Adrenal gland (tissue), 12 donors: ENCODE results near the gene MALRD1. TPM values are rescaled to one million over a fixed set of nuclear protein-coding genes. Genes with fewer than 3 reads are reported as not detected.

ENCODE experiments used
- DNase-seq, 7 donors: peaks; one replicate each; pipeline ENCODE4 v3.0.0-alpha.2; 2019 to 2020
- H3K27ac ChIP-seq, 5 donors: fragments of 200-600 bp; sonication (generic) in 4 of 5; 1 replicate in 3 of 5; 2 replicates in 2 of 5; pipeline versions ENCODE4 v1.5.1 to v1.8.0; 2016 to 2020; ENCODE audit warnings: mild to moderate bottlenecking in 1 of 5
- H3K27me3 ChIP-seq: fragments of 200-600 bp; 2 replicates; pipeline ENCODE4 v1.8.0; 2021
- H3K36me3 ChIP-seq, 2 donors: fragments of 200-600 bp; replicated peaks in 1 of 2; 1 replicate in 1 of 2; 2 replicates in 1 of 2; pipeline versions ENCODE4 v1.5.1 to v1.8.0; 2018 to 2022
- H3K4me1 ChIP-seq, 2 donors: fragments of 200-600 bp; replicated peaks in 1 of 2; 1 replicate in 1 of 2; 2 replicates in 1 of 2; pipeline versions ENCODE4 v1.5.1 to v1.8.0; 2018 to 2021
- H3K4me3 ChIP-seq, 4 donors: fragments of 200-600 bp; sonication (generic) in 3 of 4; one replicate each; pipeline ENCODE4 v1.5.1; 2016 to 2018
- H3K9me3 ChIP-seq, 3 donors: fragments of 200-600 bp; sonication (generic) in 1 of 3; replicated peaks in 1 of 3; 1 replicate in 2 of 3; 2 replicates in 1 of 3; pipeline versions ENCODE4 v1.5.1 to v1.8.0; 2016 to 2021
- POLR2A ChIP-seq, 2 donors: fragments of 450-650 bp; IDR thresholded peaks; one replicate each; pipeline ENCODE4 v1.6.1; 2017; ENCODE audit warnings: antibody characterized with exemption in 2 of 2, mild to moderate bottlenecking in 2 of 2, moderate library complexity in 1 of 2
- WGBS, 4 donors: extraction: QIAGEN DNeasy Blood & Tissue Kit in 2 of 4; methylation state at CpG; one replicate each; pipeline versions ENCODE4 v1.1.5 to v1.1.7; 2013 to 2017; 5-methylcytosine and 5-hydroxymethylcytosine counted together
- intact Hi-C, 2 donors: fragments of 100-400 bp; cut with DNase I; formaldehyde crosslinking; loops; one replicate each; pipeline versions ENCODE4 v1.14.1 to v1.15.0; 2022 to 2023
- polyA plus RNA-seq, 3 donors: library from polyadenylated mRNA; stranded (reverse); fragments of 200-250 nt in 2 of 3; fragments of 350-450 nt in 1 of 3; fragmentation: Illumina TruSeq in 1 of 3; extraction: RNeasy Lipid Tissue Mini Kit (QIAGEN cat#74804) in 1 of 3; gene quantifications; one replicate each; pipeline ENCODE4 v1.2.3, GENCODE V29; 2013 to 2014
- total RNA-seq, 9 donors: library from RNA; depleted of rRNA in 4 of 9; stranded (reverse); fragments of >200 nt in 4 of 9; fragments of 120-200 nt in 1 of 9; fragmentation: NEBNext Ultra II Directional in 1 of 9; extraction: Animal tissue kit (Norgen Biotek cat#: 25700) in 1 of 9; gene quantifications; one replicate each; pipeline versions ENCODE4 v1.1.0 to v1.2.4, GENCODE V29; 2013 to 2023
- TF ChIP-seq, protein P1 (sequence below), 6 experiments: fragments of 450-650 bp in 4 of 6; fragments of 200-600 bp in 2 of 6; sonication (generic) in 1 of 6; IDR thresholded peaks; 1 replicate in 5 of 6; 2 replicates in 1 of 6; pipeline versions ENCODE4 v1.5.1 to v1.8.0; 2016 to 2021; ENCODE audit warnings: antibody characterized with exemption in 6 of 6, mild to moderate bottlenecking in 2 of 6, moderate library complexity in 1 of 6
- donor health status: healthy with polysubstance abuse.
- donor health status: Bipolar disorder and iron deficiency.
- donor health status: DM: yes; HTN: yes; CAD: no.
- donor health status: DM: no; HTN: no; CAD: no.
- donor health status: DM: no; HTN: no; CAD: no.
- donor health status: DM: yes; HTN: yes; CAD: no.

Gene MALRD1
- total and polyA plus RNA-seq, 12 donors = 0.48 to 6.2 (median 1.9) TPM

DNA sequence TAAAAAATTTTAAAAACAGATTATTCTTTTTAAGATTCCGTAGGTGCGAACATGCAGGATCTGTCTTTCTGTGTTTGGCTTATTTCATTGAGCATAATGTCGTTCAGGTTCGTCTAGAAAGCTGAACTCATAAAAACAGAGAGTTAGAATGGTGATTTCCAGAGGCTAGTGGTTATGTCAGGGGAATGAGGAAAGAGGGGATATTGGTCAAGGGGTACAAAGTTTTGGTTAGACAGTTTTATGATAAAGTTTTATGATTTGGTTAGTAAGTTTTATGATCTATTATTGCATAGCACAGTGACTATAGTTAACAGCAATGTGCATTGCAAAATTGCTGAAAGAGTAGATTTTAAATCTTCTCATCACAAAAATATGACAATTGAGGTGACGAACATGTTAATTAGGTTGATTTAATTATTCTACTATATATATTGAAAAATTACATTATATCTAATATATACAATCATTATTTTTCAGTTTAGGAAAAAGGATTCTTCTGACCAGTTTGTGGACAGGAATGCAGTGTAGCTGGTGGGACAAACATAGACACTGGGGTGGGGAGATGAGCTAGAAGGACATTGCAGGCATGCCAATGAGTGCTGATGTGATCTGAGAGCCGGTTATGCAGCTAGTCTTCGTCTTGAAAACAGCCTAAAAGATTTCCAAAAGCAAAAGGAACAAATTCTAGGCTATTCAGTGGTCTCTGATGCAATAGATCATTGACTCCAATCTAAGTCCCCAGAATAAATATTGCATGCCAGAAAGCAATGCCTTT lies 31.3 kb upstream of the MALRD1 start:
- TF ChIP-seq POLR2A (IDR thresholded peaks at IDR 0.05) = no peak
- TF ChIP-seq, protein P1, sequence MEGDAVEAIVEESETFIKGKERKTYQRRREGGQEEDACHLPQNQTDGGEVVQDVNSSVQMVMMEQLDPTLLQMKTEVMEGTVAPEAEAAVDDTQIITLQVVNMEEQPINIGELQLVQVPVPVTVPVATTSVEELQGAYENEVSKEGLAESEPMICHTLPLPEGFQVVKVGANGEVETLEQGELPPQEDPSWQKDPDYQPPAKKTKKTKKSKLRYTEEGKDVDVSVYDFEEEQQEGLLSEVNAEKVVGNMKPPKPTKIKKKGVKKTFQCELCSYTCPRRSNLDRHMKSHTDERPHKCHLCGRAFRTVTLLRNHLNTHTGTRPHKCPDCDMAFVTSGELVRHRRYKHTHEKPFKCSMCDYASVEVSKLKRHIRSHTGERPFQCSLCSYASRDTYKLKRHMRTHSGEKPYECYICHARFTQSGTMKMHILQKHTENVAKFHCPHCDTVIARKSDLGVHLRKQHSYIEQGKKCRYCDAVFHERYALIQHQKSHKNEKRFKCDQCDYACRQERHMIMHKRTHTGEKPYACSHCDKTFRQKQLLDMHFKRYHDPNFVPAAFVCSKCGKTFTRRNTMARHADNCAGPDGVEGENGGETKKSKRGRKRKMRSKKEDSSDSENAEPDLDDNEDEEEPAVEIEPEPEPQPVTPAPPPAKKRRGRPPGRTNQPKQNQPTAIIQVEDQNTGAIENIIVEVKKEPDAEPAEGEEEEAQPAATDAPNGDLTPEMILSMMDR (IDR thresholded peaks at IDR 0.05) = no peak
- no peak overlapping the region for H3K27ac ChIP-seq
- no peaks in the 10 kb centered on the region for H3K9me3 ChIP-seq
- intact Hi-C loops = no loop called here
- 71 to 75% (median 74%) methylated on average over 7 of the region's 7 CpGs for WGBS, 4 donors
- no peaks in the 10 kb centered on the region for H3K4me1 ChIP-seq
- no peak for DNase-seq
- H3K4me3 ChIP-seq = no peak overlapping the region
- H3K27me3 ChIP-seq = no peaks in the 10 kb centered on the region
- H3K36me3 ChIP-seq = no peaks in the 10 kb centered on the region

DNA sequence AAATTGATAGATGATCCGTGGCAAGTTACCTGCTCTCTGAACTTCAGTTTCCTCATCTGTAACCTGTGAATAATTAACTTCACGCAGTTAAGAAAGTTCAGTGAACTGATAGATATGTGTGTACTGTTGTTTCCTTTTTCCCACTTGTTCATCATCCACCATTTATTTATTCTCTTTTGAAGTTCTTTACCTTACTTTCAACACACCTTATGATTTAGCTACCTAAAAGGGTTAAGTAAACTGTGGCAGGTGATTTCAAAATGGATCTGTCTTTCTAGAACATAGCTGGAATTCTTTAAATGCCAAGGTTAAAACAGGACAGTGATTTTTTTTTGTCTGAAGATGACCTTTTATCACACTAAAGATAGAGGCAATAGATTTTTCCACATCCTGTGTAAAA lies 27.4 kb upstream of the MALRD1 start:
- no peak for DNase-seq
- Histone ChIP-seq H3K27ac (no peak overlapping the region), H3K9me3 (no peaks in the 10 kb centered on the region), H3K4me3 (no peak overlapping the region), H3K36me3 (no peaks in the 10 kb centered on the region), H3K4me1 (no peaks in the 10 kb centered on the region), H3K27me3 (no peaks in the 10 kb centered on the region)
- WGBS, 4 donors = 66 to 82% (median 76%) methylated on average over 2 of the region's 2 CpGs
- intact Hi-C loops = no loop called here
- no peak for TF ChIP-seq POLR2A (IDR thresholded peaks at IDR 0.05)
- TF ChIP-seq, protein P1 (IDR thresholded peaks at IDR 0.05) = no peak

DNA sequence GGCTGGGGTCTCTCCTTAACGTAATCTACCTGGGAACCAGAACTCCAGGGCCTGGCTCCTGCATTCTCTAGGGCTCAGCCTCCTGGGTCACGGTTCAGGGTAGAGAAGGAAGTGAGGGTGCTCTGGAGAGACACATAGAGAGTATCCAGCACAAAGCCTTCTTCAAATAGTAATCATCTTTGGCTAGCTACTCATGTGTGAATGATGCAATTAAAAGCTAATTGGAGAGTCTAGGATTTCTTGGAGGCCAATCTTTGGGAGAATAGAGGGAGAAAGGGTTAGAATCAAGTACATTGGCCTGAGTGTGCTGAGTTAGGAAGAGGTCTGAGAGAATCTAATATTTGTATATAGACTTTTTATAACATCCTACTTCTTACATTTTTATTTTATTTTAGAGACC lies 24.0 kb upstream of the MALRD1 start:
- no peaks in the 10 kb centered on the region for H3K9me3 ChIP-seq
- no peak for TF ChIP-seq POLR2A (IDR thresholded peaks at IDR 0.05)
- TF ChIP-seq, protein P1 (IDR thresholded peaks at IDR 0.05) = no peak
- H3K27ac ChIP-seq = no peak overlapping the region
- intact Hi-C loops = no loop called here
- no peaks in the 10 kb centered on the region for H3K36me3 ChIP-seq
- 77 to 89% (median 86%) methylated on average over 2 of the region's 2 CpGs for WGBS, 4 donors
- no peaks in the 10 kb centered on the region for H3K27me3 ChIP-seq
- no peak overlapping the region for H3K4me3 ChIP-seq
- no peaks in the 10 kb centered on the region for H3K4me1 ChIP-seq
- no peak for DNase-seq

DNA sequence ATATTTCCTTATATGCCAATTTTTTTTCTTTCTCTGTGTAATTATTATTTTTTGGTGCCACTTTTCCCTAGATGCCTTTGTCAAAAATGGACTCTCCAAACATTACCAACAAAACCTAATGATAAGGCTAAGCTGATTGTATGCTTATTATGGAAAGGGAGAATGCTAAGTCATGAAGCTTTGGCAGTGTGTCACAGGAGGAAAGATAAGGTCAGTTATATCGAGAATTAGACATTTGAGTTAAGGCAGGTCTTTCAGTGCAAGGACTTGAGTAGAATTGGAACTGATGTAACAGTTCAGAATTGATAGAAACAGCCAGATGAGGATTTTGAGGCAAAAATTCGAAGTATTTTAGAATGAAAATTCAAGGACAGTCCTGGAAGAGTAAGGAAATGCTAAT lies 16.8 kb upstream of the MALRD1 start:
- Histone ChIP-seq H3K36me3 (no peaks in the 10 kb centered on the region), H3K27me3 (no peaks in the 10 kb centered on the region), H3K4me3 (no peak overlapping the region), H3K4me1 (no peaks in the 10 kb centered on the region), H3K9me3 (no peaks in the 10 kb centered on the region), H3K27ac (no peak overlapping the region)
- intact Hi-C loops = no loop called here
- 51 to 61% (median 52%) methylated on average over 2 of the region's 2 CpGs for WGBS, 4 donors
- TF ChIP-seq, protein P1 (IDR thresholded peaks at IDR 0.05) = no peak
- no peak for TF ChIP-seq POLR2A (IDR thresholded peaks at IDR 0.05)
- DNase-seq = no peak
